GM19324 (cell line): ENCODE data around the gene ITGB6.

ENCODE experiments used
- ATAC-seq: cut with Tn5 transposase; IDR thresholded peaks from one replicate; pipeline ENCODE4 v1.9.1; 2021; ENCODE audit warnings: mild to moderate bottlenecking, moderate library complexity; ENCODE audit not compliant: unreplicated experiment, low FRiP score

Gene ITGB6

DNA sequence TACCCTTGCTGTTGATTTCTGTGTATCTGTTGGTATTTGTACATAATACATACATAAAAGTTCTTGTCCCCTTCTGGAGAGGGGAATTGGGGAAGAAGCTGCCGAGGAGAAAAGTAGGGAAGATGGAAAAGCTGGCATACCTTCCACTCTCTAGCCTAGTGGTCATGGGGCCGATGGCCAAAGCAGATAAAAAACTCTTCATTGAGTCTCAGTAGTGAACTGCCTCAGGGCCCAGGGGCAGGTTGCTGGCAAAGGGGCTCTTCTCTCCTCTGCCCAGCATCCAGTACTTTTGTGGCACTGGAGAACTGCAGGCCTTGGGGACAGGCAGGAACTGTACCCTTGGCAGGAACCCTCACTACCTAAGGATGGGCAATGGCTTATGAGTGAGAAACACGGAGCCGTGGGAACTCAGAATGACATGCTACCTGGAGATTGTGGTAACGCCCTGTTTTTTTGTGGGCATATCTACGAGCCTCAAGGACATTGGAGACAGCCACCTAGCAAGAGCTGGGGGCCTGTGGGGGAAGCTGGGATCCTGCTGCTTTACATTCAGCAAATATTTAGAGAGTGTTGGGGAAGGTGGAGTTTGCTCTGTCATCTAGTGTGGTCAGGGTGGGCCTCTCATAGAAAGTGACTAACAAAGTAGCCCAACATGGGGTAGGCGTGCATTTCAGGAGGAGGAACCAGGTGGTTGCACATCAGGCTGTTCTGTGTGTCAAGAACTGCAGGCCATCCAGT, 22.6 kb upstream of the ITGB6 start:
- ATAC-seq: no peak

DNA sequence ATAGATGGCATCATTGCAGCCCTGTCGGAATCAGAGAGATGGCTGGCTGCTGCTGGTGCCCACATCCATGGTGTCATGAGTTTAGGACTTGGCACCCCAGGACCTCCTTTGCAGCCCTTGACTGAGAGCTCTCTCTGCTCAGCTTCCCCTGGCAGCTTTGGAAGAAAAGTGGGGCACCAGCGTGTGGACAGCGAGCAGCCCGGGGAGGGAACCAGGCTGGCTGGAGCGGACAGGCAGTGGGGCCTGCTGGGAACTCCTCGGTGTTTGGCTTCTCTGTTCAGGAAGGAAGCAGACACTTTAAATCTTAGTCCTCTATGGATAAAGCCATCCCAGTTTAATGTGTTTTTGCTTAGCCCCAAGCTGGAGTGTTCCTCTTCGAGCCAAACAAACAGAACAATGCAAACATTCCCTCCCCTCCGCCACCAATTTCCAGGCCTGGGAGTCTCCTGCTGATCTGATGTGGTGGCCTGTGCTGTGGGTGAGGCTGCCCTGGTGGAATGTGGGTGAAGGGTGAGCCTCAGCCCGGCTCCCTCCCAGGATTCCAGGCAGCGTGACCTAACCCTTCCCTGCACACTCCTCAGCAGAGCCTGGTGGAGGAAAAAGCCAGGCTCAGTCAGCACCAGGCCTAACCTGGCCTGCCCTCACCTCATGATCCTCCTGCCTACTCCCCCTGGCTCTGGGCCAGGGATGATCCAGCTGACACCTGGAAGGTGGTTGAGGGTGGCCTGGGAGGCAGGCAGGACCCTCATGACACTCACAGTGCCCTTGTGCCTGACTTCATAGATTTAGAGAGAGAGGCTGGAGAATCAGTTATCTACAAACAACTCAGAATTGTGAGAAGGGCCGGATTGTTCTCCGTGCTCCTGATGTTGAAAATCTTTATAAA, 21.6 kb upstream of the ITGB6 start:
- ATAC-seq: no peak

GRCh38 chr2:160220545-160221009, 20.5 kb upstream of the ITGB6 start:
- no peak for ATAC-seq

DNA sequence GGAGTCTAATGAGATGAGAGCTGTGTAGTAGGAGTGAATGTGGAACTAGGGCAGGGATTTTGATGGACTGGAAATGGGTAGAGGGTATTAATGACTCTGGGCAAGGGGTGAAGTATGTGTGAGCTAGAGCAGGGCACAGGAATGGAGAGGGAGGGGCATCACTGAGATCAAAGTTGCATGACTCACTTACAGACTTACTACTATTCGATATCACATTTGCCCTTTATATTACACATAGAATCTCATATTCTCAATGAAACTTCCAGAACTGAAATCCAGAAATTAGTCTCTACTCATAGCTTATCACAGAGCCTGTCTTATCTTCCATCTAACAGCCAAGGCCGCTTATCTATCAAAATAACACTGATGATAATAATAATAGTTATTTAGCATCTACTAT, 20.0 kb upstream of the ITGB6 start:
- no peak for ATAC-seq

GRCh38 chr2:160214461-160215445, 14.7 kb upstream of the ITGB6 start:
- no peak for ATAC-seq

DNA sequence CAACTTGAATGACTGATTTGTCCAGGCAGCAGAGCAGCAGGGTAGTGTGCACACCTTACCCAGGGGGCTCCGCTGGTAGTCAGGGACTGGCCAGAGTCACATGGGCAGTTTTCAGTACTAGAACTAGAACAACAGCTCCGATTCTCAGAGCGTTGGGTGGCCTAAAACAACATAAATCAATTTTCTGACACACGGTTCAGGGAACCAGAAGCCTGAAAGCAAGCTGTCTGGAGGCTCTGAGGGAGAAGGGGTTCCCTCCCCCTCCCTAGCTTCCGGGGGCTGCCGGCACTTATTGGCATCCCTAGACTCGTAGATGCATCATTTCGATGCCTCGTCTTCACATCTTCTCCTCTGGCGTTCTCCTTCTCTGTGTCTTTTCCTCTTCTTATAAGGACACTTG, 13.4 kb upstream of the ITGB6 start:
- ATAC-seq: no peak

DNA sequence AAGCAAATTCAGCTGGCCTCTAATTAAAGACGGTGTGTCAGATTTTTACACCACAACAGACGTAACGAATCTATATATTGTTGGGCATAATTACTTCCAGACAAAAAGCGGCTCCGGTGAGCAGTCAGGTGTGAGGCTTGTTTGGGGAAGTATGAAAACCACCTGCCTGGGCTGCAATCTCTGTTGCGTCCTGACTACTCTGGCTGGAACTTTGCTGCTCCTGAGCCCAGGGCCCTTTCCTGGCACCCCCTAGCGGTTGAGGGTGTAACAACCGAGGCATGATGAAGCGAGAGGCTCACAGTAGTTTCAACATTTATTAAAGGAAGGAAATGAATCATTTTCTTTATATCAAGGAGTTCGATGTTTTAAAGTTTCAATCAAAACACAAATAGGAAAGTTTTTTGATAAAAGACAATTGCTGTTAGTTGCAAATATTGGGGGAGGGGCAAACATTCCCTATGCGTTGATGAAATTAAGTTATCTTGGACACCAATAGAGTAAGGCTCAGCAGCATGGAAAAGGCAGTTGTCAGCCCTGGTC, 10.6 kb upstream of the ITGB6 start:
- ATAC-seq: peak; percentile 84

- no peak for ATAC-seq
Measured at GRCh38 chr2:160209516-160209856, 9.4 kb upstream of the ITGB6 start.

DNA sequence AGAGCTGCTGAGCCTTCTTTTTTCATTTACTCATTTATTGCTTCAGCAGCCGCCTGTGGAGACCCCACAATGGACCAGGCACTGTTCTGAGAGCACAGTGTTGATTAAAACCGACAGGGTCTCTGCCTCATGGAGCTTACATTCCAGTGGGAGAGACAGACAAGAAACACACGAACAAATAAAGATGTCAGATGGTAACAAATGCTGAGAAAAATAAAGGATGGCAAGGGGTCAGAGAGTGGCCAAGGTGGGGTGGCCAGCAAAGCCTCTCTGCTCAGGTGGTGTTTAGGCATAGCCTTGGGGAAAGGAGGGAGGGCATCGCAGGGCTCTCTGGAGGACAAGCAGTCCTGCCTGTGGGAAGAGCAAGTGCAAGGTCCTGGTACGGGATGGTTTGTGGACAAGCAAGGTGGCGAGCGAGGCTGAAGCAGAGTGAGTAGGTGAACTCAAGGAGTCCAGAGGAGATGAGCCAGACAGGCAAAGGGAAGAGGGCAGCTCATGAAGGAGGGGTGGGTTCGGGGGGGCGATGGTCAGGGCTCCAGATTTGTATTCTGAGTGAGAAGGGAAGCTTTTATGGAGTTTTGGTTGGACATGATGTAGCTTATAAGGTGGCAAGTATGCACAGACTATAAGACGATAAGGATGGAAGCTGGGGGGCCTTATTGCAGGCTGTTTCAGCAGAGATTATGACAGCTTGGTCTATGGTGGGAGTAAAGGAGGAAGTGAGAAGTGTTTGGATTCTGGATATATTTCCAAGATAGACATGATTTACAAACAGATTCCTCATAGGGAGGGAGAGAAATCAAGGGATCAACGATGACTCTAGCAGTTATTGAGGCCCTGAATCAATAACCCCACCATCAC, 8.8 kb upstream of the ITGB6 start:
- no peak for ATAC-seq

DNA sequence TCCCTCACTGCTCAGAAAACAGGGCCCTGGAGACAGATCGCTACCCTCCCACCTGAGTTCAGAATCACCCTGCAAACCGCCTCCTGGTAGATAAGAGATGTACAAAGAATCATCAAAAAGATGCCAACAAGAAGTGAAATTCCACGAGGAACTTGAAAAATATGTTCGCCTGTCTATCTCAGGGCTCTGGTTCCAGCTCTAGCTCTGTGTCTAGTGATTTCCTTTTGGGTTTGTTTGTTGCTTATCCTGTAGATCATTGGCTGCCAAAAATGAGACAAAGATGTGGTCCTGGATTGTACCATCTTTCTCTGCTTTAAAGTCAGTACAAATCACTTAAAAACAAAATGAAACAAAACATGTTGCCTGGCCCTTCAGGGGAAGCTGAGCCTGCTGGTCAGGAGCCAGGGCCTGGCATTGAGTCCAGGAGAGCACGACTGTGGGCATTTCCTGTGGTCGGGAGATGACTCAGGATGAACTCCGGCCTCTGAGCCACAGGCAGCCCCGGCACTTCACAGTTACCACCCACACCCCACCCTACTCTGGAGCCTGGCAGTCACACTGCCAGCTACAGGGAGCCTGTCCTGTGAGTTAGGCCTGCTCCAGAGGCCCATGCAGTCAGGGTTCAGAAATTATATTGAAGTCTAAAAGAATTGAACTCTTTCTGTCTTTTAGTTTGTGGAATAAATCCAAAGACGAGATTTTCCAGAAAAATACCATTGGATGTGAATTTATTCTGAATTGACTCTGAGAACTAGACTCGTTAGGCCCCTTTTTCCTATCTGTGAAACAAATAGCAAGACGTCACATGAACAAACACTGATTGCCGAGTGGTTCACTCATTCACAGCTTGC, 8.0 kb upstream of the ITGB6 start:
- ATAC-seq: no peak

DNA sequence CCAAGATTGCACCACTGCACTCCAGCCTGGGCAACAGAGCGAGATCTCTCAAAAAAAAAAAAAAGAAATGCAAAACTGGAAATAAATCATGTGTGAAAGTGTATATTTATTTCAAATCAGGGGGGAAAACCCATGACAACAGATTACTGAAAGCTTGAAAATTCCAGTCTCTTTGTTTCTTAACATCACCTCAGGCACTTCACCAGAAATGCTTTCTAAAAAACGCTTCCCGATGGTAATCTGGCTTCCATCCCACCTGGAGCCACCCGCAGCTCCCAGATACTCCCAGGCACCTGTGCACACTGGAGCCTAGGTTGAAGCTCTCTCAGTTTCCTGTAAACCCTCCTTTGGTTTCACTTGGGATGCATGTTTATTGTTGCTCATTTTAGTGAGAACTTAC, 7.2 kb upstream of the ITGB6 start:
- no peak for ATAC-seq

DNA sequence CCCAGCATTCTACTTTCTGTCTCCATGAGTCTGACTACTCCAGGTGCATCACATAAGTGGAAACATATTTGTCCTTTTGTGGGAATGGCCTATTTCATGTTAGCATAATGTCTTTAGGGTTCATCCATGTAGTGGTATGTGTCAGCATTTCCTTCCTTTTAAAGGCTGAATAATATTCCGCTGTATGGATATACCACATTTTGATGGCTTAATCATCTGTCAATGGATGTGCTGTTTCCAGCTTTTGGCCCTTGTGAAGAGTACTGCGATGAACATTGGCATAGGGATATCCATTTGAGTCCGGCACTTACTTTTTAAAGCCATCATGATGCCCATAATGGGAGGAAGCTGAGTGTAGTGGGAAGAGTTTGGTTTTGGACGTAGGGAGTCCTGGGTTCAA, 6.4 kb upstream of the ITGB6 start:
- ATAC-seq: no peak

DNA sequence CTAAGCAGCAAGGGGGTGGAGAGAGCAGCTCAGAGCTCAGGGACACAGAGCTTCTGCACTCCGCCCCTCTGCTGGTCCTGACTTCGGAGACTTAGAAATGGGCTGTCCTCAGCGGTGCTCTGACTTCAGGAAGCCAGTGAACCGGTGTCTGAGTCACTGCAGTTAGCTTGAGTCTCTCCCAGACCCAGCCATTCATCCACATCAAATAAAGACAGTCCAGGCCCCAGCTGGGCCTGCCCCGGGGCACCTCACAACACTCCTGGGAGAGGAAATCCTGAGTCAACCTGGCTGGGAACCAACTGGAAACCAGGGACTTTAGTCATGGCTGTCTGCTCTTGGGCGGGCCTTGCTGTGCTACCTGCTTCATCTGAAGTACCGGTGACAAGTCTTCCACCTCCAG, 5.4 kb upstream of the ITGB6 start:
- no peak for ATAC-seq

GRCh38 chr2:160203422-160203821, 3.4 kb upstream of the ITGB6 start:
- no peak for ATAC-seq

GRCh38 chr2:160203007-160203406, 2.9 kb upstream of the ITGB6 start:
- no peak for ATAC-seq

GRCh38 chr2:160201849-160202539, 1.9 kb upstream of the ITGB6 start:
- ATAC-seq: no peak

DNA sequence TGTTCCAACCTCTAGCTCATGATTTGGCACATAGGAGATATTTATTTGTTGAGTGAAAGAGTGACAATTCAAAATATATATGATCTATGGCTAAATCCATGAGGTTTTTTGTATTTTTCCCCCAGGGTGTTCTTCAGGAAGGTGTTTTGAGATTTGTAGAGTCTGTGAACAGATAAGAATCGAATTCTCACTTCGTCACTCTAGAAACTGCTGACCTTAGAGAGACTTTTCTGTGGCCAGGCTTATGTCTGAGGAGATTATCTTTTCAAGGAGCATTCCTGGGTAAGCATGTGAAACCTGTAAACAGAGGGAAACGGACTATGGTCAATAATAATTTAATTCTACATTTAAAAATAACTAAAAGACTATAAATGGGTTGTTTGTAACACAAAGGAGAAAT, 849 bp upstream of the ITGB6 start:
- no peak for ATAC-seq

GRCh38 chr2:160199053-160199452, 1.0 kb downstream of the ITGB6 start:
- no peak for ATAC-seq
